ENCODE results near the gene MGAT4C.
"Not testable (repeated sequence)": the region's sequence is repeated elsewhere in the genome, so short reads cannot be mapped to it uniquely, and the experiment has no call there.

Gene MGAT4C
- 0 to 0.26 reads per million in 2 donors for total RNA-seq

DNA sequence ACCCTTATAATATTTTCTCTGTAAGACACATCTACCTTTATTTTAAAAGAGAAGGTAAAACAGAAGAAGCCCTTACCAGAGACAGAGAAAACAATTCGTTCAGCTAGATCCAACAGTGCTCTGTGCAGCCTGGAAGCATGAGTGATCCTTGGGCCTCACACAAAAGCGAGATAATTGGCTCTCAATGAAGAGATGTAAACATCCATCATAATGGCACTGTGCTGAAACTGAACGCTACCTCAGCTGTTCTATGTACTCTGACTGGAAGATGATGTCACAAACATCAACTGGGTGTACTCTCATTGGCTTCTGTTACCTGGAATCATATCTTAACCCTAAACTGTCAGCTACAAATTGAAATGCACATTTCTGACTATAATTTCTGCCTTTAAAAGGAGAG lies at the start of gene MGAT4C:
Gene MGAT4C, minus strand, starts transcription at position 229 of the 400 bp plus-strand sequence.
- DNase-seq, result no peak

DNA sequence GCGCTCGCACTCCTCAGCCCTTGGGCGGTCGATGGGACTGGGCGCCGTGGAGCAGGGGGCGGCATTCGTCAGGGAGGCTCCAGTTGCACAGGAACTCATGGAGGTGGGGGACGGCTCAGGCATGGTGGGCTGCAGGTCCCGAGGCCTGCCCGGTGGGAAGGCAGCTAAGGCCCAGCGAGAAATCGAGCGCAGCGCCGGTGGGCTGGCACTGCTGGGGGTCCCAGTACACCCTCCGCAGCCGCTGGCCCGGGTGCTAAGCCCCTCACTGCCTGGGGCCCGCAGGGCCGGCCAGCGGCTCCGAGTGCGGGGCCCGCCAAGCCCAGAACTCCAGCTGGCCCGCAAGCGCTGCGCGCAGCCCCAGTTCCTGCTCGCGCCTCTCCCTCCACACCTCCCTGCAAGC lies 40.2 kb upstream of the MGAT4C start:
- not testable (repeated sequence) for DNase-seq

DNA sequence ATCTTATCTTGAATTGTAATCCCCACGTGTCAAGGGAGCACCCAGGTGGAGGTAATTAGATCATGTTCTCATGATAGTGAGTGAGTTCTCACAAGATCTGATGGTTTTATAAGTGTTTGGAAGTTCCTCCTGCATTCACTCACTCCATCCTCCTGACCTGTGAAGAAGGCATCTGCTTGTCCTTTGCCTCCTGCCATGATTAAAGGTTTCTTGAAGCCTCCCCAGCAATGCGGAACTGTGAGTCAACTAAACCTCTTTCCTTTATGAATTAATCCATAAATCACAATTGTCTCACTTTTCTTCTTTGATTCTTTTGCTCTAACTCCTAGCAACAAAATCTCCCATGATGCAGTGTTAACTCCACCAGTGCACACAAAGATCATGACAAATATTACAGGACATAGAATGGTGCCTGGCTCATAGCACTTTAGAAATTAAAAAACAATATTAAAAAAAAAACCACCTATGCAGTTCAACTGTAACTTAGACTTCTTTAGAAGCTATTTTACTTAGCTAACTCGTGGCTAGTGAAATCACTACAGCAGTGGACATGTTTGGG lies 37.6 kb upstream of the MGAT4C start:
- no peak for DNase-seq

DNA sequence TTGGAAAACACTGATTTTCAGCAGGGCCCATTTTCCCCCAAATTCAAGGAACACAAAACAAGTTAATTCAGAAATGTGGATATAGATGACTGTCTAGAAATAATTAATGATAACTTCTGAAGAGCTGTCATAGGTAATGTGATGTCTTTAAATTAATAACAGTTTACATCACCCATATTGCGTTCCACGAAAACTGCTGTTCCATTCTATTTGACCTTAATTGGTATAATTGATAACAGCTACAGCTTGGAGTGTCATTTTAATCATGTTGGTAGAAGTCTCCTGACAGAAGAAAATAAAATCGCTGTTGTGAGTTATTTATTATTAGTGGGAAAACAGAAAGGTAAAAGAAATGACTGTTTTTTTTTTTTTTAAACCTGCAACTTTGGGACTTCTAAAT lies 36.3 kb upstream of the MGAT4C start:
- no peak for DNase-seq

DNA sequence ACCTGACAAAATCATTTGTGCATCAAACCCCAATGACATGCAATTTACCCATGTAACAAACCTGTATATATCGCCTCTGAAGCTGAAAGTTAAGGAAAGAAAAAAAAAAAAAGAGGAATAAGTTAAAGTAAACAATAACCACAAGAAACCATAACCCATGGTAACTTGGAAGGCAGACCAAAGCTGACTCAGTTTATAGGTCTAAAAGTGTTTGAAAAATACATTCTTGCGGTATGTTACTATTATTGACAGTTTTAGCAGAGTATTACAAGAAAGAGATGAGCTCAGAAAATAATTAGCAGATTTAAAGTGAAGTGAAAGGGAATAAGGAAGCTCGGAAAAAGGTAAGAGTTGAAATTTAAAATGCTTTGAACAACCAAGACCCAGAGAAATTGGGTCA lies 34.4 kb upstream of the MGAT4C start:
- no peak for DNase-seq

DNA sequence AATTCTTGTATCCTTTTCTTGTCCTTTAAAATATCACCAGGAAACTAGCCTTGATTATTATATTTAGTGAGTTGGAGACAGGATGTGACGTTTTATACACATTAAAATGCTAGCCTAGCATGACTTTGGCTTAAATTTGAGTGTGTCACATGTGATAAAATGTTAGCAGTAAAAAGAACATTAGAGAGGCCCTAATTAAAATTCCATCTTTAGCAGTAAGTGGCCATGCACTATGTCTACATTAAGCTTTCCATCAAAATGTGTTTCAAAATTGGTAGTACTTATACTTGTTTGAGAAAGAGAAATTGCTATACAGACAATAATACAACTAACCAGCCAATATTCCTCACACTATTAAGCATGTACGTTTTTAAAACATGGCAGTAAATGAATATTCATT lies 29.9 kb upstream of the MGAT4C start:
- DNase-seq, result no peak

DNA sequence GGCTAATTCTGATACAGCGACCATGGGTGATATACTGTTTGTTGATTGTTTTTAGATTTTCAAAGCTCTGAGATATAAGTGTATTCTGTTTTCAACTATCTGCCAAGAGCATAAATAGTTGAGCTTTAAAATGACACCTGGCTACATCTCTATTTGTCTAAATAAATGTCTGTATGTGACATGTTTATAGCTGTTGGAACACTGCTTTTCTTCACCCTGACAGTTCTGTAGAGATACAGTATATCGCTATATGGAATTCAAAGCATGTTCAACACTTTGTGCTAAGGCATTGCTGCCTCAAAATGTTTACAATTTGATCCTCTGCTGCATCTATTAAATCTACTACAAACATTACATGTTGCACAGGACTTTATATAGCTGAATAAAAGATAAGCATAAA lies 27.4 kb upstream of the MGAT4C start:
- DNase-seq, result no peak

DNA sequence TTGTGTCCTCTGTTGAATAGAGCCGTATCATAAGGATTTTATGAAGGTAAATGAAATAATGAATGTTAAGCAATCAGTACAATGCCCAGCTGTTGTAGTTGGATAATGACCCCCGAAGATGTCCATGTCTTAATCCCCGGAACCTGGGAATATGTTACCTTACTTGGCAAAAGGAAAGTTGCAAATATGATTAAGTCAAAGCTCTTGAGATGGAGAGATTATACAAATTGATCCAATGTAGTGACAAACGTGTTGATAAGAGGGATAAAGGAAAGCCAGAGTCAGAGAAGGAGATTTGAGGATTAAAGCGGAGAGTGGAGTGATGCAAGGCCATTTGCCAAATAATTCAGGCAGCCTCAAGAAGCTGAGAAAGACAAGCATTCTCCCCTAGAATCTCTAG lies 19.2 kb upstream of the MGAT4C start:
- no peak for DNase-seq

DNA sequence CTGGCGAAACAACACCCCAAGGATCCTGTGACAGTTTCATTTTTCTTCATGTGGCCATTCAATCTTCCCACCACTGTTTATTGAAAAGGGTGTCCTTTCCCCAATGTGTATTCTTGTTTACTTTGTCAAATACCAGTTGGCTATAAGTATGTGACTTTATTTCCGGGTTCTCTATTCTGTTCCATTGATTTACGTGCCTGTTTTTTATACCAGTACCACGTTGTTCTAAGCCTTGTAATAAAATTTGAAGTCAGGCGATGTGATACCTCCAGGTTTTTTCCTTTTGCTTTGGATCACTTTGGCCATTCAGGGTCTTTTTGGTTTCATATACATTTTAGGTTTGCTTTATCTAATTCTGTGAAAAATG lies 9.1 kb upstream of the MGAT4C start:
- DNase-seq, result no peak

DNA sequence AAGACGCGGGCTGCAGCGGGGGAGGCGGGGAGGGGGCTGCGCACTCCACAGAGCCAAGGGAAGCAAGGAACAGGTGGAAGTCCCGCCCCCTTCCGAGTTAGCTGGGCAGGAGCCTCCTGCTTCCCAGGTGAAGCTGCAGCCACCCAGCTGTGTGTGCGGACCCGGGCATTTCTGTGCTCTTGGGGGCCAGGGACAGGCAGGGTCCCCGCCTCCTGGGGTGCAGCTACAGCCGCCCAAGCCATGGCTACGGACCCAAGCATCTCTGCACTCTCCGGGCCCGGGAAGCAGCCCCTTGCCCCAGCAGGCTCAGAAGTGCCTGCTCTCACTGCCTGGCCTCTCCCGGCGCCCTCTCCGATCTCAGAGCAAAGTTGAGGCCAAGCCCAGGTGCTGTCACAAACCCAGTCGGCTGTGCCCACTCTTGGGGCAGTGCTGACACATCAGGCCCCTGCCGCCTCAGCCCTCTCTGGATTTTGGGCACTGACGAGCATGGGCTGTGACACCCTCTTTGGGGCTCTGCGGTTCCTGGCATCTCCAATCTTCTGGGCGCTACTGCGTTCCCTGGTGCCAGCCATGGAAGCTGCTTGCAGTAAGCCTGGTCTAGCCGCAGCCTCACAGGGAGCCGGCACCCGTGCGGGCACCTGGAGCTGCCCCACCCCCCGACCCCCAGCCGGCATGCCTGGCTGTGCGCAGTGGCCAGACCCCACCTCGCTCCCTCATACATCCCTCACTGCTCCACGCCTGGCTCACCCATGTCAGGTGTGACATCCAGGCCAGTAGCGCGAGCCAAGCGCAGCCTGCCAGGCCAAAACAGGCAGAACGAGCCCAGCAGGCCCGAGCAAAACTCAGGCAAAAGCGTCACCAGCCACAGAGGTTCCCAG lies 8.5 kb upstream of the MGAT4C start:
- DNase-seq, result no peak

DNA sequence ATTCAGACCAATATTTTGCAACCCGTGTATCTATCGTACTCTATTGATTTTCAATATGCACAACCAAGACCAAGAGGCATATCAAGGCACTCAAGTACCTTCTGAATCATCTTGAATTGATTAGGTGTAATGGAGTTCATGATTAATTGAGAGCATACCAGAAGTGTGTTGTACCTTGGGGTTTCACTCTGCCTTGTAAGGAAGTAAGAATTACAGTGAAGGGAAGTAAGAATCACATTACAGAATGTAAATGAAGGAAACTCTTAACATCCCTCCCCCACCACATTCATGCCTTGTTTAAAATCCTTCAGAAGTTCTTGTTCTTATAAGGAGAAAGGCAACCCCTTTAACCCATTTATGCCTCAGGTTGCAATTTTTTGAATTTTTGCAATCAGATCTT lies 5.4 kb upstream of the MGAT4C start:
- no peak for DNase-seq

DNA sequence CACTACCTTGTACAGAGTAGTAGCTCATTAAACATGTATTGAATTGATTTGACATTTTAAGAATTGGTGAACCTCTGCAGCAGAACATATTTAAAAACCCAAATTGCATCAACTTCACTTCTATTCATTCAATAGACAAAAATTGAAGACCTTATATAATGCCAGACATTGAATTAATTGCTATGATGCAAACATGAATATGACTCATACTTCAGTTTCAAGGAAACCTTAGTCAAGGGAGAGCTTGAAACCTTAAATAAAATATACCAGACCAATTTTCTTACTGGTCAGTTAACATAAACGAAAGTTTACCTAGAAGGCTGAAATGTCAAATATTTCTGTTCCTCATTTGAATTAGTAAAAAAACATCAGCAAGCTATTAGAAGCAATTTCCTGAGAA lies 5.0 kb upstream of the MGAT4C start:
- DNase-seq, result no peak

DNA sequence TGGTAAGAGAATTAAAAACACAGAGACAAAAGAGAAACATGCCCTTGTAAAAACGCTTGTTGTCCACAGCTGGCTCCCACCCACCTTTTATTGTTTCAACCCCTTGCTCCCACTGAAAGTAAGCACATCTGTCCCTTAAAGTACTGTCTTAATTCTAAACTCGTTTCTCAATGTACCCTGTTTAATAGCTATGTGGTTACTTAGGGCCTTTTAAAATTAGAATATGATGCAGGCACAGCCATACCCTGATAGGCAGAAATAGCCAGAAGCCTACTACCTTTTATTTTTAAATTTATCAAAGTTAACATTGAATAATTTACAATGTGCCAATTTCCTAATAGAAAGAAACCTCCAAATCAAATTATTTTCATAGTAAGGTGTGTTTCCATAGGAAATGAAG lies 4.0 kb upstream of the MGAT4C start:
- DNase-seq, result no peak

DNA sequence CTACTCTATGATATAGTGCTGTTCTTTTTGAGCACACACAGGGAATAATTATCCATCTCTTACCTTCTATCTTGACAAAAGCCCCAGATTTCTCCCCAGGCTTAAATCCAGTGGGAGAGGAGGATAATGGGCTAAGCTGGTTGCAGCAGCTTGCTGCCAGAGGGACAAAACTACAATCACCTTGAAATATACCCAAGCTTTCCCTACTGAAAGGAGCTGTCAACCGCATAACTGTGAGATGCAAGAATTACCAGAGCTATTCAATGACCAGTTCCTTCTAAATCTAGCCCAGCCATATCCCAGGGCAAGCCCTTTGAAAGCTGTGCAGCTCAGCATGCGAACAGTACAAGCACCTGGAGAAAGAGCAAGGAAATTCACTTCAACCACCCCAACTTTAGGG lies 943 bp upstream of the MGAT4C start:
- DNase-seq, result no peak

DNA sequence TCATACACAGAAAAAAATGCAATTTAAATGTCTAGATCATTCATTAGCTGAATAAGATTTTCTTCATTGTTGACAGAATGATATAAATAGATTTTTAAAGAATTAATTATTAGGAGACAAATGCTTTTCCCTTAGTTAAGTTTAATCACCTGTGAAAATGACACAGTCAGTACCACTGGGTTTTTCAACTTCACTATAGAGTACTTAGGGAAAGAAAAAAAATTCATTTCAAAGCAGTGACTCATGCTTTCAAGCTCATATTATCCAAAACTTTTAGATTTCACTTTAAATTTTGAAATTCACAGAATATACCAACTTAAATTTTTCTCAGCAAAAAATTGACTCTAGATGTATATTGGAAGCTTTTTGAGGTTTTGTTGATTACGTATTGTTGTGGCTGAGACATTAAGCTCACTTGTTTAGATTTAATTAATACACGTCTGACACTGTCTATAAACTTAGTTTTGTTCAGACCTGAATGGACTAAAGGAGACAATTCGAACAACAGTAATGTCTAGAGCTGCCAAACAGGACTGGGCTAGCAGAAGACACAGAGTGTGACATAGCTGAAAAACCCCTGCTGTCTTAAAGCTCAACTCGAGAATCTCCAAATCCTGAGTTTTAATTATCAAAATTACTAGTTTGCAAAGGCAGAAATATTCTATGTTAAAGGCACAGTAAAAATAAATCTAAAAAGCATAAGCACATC lies 1.6 kb downstream of the MGAT4C start:
- DNase-seq, result no peak

DNA sequence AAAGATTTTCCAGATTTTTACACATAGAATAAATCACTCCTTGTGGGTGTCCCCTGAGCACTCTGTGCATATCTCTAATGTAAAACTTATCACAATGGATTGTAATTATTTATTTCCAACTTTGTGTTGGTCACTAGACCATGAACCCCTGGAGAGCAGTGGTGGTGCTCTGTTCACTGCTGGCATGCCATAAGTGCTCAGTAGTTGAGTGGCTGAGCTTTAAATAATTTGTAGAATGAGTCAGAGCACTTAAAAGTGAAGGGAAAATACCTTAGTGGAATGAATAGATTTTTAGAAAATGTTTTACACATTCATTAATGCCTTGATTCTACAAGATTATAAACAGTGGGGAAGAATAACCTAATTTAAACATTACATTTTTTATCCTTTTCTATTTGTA lies 6.3 kb downstream of the MGAT4C start:
- DNase-seq, result no peak

DNA sequence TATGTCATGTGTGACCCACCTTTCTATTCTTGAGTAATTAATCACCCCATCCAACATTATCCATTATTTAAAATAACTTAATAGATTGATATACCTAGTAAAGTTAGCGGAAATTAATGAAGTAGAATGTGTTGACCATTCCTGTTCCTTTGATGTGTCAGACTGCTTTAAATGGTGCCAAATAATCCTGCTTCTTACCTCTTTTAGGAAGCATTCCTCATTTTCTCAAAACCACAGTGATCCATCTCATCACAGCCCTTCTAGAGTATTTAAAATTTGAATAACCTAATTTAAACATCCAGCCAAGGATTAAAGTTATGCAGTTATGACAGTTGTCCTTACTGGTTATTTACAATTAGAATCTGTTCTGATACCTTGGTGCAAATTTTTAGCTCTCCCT lies 6.9 kb downstream of the MGAT4C start:
- no peak for DNase-seq

DNA sequence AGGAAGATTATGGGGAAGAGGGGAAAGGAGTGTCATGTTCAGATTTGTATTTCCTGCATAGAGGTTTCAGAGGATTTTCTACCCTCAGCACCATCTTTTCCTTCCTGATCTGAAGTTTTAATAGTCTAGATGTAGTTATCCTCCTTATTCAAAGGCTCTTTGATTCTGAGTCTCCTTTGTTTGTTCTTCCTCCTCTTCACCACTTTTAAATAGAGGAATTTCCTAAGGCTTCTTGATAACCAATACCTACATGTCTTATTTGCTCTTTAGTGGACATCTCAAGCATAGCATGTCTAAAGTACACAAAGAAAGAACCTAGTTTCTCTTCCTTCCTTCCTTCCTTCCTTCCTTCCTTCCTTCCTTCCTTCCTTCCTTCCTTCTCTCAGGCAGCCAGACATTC lies 8.3 kb downstream of the MGAT4C start:
- no peak for DNase-seq

DNA sequence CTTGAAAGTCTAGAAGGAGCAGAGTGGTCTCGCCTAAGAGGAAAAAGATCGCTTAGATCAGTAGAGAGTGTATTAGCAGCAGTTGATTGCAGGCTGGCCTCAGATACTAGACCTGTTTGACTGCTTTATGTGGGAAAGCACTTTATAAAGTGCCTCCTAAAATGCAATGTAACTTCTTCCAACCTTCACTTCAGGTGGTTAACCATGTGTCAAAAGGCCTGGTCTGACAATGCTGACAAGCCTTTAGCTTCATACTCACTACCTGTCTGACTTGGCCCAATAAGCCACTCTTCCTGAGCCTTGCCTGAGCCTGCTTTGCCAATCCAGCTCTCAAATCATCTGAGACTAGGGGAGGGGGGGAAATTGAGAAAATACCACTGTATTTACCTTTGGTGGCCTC lies 14.6 kb downstream of the MGAT4C start:
- no peak for DNase-seq

DNA sequence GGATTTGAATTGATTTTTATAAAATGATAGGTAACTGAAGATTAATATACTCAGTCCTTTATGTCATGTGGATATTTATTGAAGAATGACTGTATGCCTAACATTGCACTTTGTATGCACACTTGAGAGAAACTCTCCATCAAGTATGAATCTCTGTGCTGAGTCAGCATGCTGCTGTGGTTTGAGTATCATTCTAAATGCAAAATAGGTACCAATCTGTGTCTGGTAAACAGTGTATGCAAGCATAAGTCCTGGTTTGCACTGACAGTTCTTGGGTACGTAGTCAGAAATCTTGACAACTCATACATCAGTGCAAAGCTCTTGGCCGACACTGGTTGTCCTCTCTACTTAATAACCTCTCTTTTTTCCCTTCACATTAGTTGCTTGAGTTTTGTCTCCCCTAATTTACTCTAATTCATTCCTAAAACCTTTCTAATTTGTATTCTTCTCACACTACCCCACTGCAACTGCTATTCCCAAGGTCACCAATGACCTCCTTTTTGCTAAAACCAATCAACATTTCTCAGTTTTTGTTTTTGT lies 21.8 kb downstream of the MGAT4C start:
- no peak for DNase-seq

DNA sequence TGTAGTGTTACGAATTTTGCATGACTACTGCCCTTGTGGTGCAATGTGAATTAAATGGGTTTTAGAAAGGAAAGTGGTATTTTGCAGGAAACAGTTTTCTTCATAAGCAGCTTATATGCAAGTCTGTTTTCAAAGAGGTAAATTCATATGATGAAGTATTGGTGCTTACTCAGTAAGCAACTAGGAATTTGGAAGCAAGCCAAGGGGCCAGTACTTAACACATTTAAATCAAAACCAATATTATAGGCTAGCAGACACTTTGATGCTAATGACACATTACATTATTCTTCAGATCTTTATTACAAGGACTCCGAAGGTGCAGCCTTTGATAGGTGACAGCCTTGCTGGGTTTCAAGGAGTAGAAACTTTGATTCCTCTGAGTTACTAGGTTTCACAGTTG lies 23.1 kb downstream of the MGAT4C start:
- no peak for DNase-seq

DNA sequence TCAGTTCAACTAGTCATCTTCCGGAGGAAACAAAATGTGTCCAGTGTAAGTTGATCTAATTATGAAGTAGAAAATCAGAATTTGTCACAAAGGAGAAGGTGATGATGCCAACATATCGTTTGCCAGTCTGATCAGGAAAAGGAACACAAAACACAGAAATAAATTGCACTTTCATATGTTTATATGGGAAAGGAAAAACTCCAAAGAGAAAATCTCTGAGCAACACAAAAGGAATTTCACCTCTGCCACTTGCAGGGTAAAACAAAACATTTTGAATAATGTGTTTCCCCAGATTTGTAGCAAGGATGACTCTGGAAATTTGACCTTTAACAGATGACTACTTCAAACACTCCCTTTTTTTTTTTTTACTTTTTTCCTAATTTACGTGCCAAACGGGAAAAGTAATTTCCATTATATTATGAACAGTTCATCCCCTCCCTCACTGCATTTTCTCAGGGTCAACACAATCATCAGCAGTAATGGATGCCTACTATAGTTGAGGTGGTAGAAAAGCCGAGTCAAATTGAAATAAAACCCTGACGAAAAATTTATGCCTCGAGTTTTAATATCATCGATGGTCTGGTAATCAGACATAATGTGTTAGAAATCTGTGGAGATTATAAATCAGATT lies 25.6 kb downstream of the MGAT4C start:
- DNase-seq, result no peak

DNA sequence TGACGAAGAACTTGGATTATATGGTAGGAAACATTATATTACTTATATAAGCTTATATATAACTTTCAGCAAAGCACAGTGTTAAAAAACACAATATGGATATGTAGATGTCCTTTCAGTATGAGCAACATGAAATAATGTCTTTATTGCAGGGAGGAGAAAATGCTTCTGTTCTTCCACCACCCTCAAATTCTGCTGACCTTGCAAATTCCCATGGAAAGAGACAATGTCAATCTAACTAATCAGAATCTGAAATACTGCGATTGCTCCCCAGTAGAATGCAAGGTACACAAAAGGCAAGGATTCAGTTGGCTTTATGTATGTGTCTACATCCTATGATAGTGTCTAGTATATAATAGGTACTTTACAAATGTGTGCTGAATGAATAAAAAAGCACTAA lies 26.4 kb downstream of the MGAT4C start:
- DNase-seq, result no peak
